HG02588 (cell line): Measurements from ENCODE around the gene LMO2.
"Not testable (repeated sequence)": the region's sequence is repeated elsewhere in the genome, so short reads cannot be mapped to it uniquely, and the experiment has no call there.

Experiments used
- ATAC-seq: cut with Tn5 transposase; IDR thresholded peaks from one replicate; pipeline ENCODE4 v1.9.1; 2021; ENCODE audit warnings: mild to moderate bottlenecking, moderate library complexity; ENCODE audit not compliant: unreplicated experiment

LMO2 gene

GRCh38 chr11:33891714-33892327 is at the start of gene LMO2:
TSS of gene LMO2 (minus strand) at chr11:33892076. CDS start at chr11:33869716, 22,360 bp downstream.
- ATAC-seq: no peak

DNA sequence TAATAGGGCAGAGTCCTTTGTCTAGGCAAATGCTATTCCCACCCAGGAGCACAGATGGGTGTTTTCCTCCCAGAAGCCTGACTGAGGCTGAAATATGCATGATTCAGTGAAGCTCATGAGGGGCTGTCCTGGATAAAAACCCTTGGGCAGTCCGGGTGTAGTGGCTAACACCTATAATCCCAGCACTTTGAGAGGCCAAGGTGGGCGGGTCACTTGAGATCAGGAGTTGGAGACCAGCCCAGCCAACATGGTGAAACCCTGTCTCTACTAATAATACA is 48.6 kb upstream of the LMO2 start:
- no peak for ATAC-seq

DNA sequence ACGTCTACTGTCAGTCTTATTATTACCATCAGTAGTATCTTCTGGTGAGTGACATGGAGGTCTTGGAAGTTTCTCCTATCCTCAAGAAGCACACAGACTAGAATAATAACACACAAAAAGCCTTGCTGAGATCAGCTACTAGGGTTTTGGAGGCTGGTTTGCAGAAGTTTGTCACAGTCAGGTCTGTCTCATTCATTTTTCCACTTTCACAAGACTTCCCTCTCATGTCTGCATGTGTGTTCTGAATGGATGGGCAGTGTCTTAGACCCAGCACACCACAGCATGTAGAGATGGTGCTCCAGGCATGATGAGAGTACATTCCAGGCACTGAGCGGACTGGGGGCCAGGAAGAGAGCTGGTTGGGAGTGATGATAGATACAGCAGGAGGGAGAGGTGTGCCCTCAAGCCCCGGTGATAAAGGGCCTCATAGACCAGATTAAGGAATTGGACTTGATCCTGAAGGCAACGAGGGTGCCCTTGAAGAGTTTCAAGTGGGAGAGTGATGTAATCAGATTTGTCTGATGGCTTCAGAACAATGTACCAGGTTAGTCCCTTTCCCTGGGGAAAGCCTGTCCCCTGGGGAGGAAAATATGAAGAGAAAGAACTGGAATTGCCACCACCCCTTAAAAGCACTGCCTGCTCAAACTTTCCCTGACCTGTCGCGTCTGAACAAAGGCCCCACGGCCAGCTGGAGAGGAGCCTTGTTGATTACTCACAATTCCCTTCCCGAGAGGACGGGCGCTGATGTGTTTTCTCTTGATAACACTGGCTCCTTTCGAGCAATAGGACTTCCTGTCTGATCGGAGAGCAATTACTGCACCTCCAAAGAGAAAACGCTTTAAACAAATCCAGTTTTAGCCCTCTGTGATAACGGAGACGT is 45.1 kb upstream of the LMO2 start:
- ATAC-seq: no peak

DNA sequence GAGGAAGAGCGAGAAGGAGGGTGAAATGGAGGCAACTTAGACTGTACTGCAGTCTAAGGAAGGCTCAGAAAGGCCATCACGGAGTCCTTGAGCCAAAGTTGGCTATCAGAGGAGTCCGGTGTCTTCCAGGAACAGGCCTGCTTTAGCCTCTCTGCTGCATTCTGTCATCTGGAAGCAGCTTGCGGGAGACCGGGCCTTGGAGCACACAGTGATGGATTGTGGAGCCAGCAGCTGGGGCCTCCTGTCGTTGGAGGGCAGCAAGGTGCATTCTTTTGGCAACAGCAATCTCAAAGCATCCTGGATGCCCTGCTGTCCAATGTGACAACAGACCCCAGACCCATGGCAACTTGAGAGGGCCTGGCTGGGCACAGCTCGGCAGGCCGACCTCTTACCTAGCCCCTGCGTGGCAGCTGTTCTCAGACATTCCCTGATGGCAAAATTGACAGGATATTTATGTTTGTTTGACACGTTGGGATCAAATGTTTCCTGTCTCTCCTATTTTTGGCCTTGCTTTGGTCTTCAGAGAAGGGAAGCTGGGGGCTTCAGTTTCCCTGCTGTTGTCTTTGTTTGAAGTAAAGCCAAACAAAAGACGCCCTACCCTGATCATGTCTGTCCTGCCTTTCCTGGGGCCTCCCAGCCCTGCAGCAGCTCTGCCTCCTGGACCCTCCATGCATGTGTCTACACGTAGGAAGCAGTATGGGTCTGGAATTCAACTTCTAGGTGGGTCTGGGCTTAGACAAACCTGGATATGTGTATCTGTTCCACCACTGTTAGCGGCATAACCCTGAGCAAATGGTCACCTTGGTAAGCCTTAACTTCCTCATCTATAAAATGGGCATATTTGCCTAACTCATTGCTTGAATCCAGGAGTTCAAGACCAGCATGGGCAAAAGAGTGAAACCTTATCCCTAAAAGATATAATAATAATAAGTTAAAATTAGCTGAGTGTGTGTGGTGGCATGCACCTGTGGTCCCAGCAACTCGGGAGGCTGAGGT is 43.9 kb upstream of the LMO2 start:
- ATAC-seq: no peak

DNA sequence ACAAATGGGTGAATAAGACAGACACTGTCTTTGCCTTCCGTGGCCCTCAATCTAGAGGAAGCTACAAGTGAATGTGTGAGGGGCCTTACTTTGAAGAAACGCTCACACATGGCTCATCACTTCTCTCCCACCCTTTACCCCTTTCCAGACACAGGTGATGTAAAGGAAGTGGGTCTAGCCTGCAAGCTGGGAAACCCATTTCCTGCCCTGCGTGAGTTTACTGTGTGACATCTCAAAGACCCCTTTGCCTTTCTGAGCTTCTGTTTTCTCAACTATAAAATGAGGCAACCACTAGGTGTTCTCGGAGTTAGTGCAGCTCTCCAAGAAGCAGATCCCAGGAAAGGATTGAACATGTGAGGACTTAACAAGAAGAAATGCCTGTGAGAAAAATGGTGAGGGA is 43.1 kb upstream of the LMO2 start:
- no peak for ATAC-seq

DNA sequence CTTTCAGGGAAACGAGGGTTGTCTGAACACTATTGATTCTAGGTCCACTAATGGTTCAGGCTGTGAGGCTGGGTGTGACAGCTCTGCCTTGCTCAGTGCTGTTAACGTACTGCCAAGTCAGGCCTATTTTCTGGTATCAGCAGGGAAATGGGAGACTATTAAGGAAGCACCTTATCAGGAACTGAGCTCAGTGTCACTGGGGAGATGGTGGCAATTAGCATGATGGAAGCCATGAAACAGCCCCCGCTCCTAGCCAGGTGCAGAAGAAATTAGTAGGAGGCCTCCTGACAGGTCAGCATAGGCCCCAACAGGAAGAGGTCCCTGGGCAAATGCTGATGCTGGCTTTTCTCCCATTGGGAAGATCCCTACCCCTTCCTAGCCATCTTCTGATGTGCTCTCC is 42.6 kb upstream of the LMO2 start:
- ATAC-seq: no peak

DNA sequence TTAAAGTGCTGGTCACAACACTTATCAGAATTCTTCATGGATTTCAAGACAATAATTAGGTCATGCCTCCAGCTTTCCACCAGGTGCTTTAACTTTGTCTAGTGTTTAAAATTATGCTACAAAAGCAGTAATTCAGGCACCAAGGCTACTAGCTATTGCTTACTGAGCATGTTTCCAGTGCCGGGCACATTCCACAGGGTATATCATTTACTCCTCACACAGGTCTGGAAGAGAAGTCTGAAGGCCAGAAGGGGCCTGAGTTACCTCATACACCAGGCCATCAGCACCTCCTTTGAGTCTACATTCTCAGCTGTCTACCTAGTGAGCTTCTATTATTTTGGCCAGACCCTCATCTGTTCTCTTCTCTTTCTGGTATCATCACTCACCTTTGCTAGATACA is 41.7 kb upstream of the LMO2 start:
- no peak for ATAC-seq

GRCh38 chr11:33932721-33933120 is 40.8 kb upstream of the LMO2 start:
- ATAC-seq: no peak

DNA sequence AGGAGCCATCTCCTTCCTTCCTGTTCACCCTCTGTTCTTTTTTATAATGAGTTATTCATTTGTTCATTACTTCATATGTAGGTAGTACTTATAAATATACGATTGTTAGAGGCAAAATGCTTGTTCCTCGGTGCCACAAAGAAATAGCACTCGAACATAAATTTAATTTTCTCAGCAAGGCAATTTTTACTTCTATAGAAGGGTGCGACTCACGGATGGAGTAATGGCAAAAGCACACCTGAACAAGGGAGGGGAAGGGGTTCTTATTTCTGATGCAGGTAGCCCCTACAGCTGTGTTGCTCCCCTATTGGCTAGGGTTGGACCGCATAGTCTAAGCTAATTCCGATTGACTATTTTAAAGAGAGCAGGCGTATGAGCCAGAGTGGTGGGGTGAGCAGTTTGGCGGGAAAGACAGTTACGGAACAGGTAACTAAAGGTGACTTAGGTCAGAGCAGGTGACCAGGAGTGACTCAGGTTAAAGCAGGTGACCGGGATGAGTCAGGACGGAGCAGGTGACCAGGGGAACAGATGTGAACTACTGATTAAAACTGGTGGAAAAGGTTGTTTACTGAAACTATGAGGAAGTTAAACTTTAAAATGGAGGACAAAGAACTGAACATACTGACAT is 40.0 kb upstream of the LMO2 start:
- not testable (repeated sequence) for ATAC-seq

DNA sequence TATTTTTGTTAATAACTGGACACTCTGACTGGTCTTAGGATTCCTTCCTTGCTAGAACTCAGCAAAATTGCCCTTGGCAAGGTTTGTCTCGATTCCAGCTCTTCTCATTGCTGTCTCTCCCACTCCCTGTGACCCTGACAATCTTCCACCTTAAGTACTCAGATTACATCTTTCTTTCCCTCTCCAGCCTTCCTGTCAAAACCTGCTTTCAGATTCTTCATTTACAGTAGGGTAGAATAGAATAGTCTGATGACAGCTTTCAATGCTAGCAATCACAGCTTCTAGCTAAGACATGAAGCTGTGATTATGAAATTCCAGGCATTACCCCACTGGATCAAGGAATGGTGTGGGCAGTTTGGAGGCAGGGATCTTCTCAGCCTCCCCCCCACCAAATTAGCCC is 39.2 kb upstream of the LMO2 start:
- no peak for ATAC-seq

DNA sequence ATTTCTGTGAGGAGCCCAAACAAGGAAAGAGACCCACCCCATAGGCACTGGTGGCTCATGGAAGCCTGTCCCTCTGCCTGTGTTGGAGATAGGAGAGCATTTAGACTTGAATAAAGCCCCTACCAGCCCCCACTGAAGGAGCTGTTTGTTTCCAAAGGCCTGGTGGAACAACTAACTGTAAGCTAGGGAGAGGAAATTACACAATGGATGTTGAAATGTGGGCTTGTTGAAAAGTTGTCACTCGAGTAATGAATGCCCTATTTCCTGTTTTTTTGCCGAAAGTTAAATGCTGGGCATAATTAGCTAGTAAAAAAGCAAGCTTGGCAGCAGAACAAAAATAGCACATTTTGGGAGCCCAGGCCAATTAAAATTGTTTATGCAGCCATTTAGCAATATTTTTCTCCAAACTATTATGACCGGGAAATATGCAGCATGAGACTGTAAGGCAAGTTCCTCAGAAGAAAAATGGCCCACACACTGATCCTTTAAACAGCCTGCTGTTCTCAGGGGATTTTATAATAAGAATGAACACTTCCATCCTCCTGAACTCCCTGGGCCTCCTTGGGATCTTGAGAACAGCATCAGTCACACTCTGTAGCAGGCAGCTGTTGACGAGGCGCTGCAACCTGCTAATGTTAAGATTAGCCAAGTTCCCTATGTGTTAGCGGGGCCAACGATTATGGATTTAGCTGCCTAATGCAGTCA is 38.6 kb upstream of the LMO2 start:
- ATAC-seq: no peak

- no peak for ATAC-seq
These were observed 36.7 kb upstream of the LMO2 start for GRCh38 chr11:33928564-33928963.

DNA sequence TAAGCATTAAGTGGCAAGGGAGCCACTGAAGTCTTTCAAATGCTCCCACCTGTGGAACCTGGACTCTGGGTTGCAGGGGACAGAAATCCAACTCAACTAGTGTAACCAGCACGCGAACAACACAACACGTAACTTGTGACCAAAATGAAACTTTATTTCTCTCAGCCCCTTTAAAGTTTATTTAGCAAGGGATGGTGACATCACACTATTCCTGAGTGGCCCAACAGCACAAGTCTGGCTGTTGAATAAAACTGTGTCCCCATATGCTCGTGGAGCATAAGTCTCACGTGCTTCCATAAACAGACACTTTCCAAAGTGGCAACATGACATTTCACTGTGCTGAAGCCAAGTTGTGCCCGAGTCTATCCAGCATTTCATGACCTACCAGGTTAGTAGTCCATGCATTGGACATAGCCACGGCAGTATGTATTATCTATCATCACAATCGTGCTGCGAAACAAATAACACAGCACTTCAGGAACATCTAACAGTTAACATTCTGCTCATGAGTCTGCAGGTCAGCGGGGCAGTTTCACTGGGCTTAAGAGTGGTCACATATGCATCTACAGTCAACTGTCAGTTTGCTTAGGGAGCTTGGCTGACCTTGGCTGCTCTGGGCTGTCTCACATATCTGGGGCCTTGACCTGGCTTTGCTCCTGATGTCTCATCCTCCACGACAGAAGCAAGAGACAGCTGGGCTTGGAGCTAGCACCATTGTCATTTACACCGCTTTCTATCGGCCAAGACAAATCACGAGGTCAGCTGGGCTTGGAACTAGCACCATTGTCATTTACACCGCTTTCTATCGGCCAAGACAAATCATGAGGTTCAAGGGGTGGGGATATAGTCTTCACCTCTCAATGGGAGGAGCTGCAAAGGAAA is 35.0 kb upstream of the LMO2 start:
- ATAC-seq: no peak

- ATAC-seq: no peak
These were observed 32.5 kb upstream of the LMO2 start for GRCh38 chr11:33924341-33924740.

DNA sequence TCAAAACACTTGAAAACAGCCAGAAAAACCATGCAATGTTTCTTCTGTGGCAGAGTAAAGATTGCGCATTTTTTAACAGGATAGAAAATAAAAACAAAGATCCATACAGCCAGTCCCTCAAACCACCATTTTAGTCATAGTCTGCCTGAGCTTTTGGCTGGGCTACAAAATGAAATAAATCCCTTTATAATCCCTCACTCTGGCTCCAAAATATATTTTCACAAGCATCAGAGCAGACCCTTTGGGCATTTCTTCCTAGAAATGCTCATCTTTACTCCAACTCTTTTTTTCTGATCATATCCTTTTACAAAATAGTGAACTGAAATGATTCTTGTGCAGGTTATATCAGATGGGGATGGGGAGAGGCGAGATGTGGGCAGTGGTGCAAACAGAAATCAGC is 31.8 kb upstream of the LMO2 start:
- ATAC-seq: no peak

GRCh38 chr11:33920838-33921613 is 29.1 kb upstream of the LMO2 start:
- ATAC-seq: peak; percentile 88

DNA sequence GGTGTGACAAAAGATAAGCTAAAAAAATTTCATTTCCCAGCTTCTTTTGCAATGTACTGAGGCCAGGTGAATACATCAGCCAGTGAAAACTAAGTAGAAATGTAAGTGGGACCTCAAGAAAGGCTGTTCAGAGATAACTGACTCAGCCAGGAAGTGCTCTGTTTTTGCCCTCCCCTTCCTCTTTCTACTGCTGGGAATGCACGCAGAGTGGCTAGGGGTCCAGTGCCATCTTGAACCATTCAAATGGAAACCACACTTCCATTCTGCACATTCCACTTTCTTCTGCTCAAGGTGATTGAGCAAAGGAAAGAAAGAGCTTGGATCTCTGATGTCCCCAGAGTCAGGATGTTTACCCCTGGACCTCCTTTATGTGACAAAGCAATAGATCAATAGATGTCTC is 27.8 kb upstream of the LMO2 start:
- ATAC-seq: no peak

DNA sequence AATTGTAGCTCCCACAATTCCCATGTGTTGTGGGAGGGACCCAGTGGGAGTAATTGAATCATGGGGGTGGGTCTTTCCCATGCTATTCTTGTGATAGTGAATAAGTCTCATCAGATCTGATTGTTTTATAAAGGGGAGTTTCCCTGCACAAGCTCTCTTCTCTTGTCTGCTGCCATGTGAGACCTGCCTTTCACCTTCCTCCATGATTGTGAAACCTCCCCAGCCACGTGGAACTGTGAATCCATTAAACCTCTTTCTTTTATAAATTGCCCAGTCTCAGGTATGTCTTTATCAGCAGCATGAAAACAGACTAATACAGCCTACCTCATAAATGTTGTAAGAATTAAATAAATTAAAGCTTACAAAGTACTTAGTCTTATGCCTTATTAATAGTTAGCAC is 25.5 kb upstream of the LMO2 start:
- not testable (repeated sequence) for ATAC-seq

DNA sequence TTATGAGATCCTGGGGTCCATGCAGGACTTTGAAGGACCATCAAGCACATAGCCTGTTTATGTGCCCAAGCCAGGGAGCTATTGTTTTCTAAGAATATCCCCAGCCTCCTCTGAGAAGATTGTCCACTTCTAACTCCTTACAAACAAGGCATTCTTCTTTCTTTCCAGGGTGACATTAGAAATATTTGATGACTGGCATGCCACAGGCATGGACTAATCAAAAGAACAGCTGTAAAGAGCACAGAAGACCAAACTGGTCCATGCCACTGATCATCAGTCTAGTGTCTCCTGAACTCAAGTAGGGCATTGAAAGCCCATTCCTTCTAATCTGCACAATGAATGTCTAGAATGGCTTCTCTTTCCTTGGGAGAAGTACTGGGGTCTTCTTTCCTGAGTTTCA is 24.9 kb upstream of the LMO2 start:
- ATAC-seq: no peak
